DOHH2 (cell line): ENCODE data around the gene USP48.

ENCODE experiments used
- EZH2phosphoT487 ChIP-seq: fragments of 200-600 bp; sonication (generic); IDR thresholded peaks from 2 replicates; pipeline ENCODE4 v1.6.1; 2017; ENCODE audit warnings: borderline replicate concordance, mild to moderate bottlenecking, antibody characterized with exemption, low read length, moderate library complexity, mixed read lengths
- TF ChIP-seq, protein P1 (sequence below): fragments of 200-600 bp; sonication (generic); IDR thresholded peaks from one replicate; pipeline ENCODE4 v1.5.1; 2014; ENCODE audit warnings: antibody characterized with exemption, mild to moderate bottlenecking, low read depth, low read length; ENCODE audit not compliant: poor library complexity, severe bottlenecking

DNA sequence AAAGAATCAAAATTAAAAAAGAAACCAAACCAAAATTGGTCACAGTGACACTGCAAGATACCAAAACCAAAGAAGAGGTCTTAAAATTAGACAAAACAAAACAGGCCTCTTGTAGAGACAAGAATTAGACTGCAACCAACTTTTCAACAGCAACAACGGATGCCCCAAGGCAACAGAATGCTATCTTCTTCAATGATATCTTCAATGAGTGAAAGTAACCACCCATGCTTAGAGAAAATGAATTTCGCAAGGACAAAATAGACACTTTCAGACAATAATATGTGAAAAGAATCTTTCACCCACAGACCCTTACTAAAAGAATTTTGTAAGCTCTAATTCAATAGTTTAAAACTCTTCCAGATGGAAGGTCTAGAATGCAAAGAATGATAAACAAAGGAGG lies 41.7 kb downstream of the USP48 start:
- TF ChIP-seq, protein P1, sequence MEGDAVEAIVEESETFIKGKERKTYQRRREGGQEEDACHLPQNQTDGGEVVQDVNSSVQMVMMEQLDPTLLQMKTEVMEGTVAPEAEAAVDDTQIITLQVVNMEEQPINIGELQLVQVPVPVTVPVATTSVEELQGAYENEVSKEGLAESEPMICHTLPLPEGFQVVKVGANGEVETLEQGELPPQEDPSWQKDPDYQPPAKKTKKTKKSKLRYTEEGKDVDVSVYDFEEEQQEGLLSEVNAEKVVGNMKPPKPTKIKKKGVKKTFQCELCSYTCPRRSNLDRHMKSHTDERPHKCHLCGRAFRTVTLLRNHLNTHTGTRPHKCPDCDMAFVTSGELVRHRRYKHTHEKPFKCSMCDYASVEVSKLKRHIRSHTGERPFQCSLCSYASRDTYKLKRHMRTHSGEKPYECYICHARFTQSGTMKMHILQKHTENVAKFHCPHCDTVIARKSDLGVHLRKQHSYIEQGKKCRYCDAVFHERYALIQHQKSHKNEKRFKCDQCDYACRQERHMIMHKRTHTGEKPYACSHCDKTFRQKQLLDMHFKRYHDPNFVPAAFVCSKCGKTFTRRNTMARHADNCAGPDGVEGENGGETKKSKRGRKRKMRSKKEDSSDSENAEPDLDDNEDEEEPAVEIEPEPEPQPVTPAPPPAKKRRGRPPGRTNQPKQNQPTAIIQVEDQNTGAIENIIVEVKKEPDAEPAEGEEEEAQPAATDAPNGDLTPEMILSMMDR, result no peak
- no peak for TF ChIP-seq EZH2phosphoT487
